ENCODE measurements around the gene ZNF568. TPM values are rescaled to one million over a fixed set of nuclear protein-coding genes. Genes with fewer than 3 reads are reported as not detected.
A peak's percentile ranks its signal among the peaks of the same experiment; 100 is the strongest.

The ZNF568 gene
- total RNA-seq, 1 experiment from 2014 or later: 7.1 TPM

DNA sequence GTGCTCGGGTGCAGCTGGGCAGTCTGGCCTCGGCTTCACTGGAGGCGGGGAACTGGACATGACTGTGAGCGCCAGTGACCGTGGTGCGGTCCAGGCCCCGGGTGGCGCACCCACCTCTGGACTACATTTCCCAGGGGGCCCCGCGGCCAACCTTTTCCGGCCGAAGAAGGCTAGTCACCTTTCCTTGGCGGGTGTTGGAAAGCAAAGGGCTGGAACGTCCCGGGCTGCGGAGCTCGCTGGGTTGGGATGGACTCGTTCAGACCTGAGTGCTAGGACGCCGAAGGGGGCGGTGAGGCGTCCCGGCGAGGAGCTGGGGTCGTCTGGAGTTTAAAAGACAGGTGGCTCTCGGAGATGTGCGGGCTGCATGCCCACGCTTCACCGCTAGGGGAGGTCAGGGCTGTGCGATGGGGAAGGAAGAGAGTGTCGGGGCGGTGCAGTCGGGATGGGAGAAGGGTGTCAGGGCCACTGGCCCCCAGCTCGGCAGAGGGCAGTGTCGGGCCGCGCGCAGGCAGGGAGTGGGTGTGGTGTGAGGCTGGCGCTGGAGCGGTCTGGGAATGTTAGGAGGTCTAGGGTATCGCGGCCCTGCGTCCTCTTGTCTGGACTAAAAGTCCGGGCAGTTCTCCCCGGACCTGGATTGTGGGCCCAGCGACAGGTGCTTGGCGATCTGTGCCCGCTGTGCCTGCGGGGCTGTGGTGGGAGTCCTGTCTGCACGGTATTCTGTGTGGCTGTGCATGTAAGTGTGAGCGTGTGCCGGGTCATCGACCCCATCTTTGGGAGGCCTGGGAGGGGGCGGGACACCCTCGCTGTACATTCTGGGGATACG, 57.1 kb downstream of the ZNF568 start:
- H3K27me3 ChIP-seq (replicated peaks; ENCODE audit: insufficient read depth, low read depth, low read length, poor library complexity): no peaks in the 10 kb centered on the region
- TF ChIP-seq EZH2 (IDR thresholded peaks at IDR 0.05; ENCODE audit: borderline replicate concordance, low read depth, low read length, poor library complexity, severe bottlenecking): no peak
- TF ChIP-seq, protein P1, sequence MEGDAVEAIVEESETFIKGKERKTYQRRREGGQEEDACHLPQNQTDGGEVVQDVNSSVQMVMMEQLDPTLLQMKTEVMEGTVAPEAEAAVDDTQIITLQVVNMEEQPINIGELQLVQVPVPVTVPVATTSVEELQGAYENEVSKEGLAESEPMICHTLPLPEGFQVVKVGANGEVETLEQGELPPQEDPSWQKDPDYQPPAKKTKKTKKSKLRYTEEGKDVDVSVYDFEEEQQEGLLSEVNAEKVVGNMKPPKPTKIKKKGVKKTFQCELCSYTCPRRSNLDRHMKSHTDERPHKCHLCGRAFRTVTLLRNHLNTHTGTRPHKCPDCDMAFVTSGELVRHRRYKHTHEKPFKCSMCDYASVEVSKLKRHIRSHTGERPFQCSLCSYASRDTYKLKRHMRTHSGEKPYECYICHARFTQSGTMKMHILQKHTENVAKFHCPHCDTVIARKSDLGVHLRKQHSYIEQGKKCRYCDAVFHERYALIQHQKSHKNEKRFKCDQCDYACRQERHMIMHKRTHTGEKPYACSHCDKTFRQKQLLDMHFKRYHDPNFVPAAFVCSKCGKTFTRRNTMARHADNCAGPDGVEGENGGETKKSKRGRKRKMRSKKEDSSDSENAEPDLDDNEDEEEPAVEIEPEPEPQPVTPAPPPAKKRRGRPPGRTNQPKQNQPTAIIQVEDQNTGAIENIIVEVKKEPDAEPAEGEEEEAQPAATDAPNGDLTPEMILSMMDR (conservative IDR thresholded peaks at IDR 0.05; ENCODE audit: low read depth, low read length): peak; percentile 53
- POLR2A ChIA-PET (ENCODE audit: low non-redundant PET): no interaction called here
- intact Hi-C loops (cut with micrococcal nuclease; ENCODE audit: unreplicated experiment): no loop called here
- no TSS peak for BruUV-seq (replicated peaks)
- H3K4me3 ChIP-seq (ENCODE audit: low read depth, low read length, poor library complexity, severe bottlenecking): peak overlapping the region; percentile 47
- no peak overlapping the region for H3K27ac ChIP-seq (ENCODE audit: low read depth, low read length, poor library complexity, severe bottlenecking)
- peak; percentile 43 for DNase-seq (ENCODE audit: low spot score)
- no peaks in the 10 kb centered on the region for H3K4me1 ChIP-seq (ENCODE audit: insufficient read depth, low read length, poor library complexity, severe bottlenecking)
- peaks cover 19% of the 10 kb centered on the region for H3K9me3 ChIP-seq (ENCODE audit: low read depth, low read length, poor library complexity, severe bottlenecking)
- no peaks in the 10 kb centered on the region for H3K36me3 ChIP-seq (ENCODE audit: insufficient read depth, low read length, poor library complexity, severe bottlenecking)
- CTCF ChIA-PET: no interaction called here

DNA sequence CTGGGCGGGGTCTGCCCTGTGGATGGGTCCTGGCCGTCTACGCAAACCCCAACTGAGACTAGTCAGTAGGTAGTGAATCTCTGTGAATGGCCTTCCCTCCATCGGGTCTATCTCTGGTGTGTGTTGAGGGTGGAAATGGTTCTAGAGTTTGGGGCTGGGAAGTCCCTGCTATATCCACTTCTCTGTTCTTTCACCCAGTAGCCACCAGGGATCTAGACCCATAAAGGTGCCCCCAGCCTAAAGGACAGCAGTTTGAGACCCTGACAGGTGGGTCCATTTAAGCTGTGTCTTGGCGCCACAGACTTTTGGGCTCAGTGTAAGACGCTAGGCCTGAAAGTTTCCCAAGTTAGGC, 57.7 kb downstream of the ZNF568 start:
- H3K27me3 ChIP-seq (replicated peaks; ENCODE audit: insufficient read depth, low read depth, low read length, poor library complexity): no peaks in the 10 kb centered on the region
- POLR2A ChIA-PET (ENCODE audit: low non-redundant PET): no interaction called here
- peak overlapping the region; percentile 47 for H3K4me3 ChIP-seq (ENCODE audit: low read depth, low read length, poor library complexity, severe bottlenecking)
- peaks cover 19% of the 10 kb centered on the region for H3K9me3 ChIP-seq (ENCODE audit: low read depth, low read length, poor library complexity, severe bottlenecking)
- intact Hi-C loops (cut with micrococcal nuclease; ENCODE audit: unreplicated experiment): no loop called here
- no peaks in the 10 kb centered on the region for H3K4me1 ChIP-seq (ENCODE audit: insufficient read depth, low read length, poor library complexity, severe bottlenecking)
- DNase-seq (ENCODE audit: low spot score): no peak
- no peak overlapping the region for H3K27ac ChIP-seq (ENCODE audit: low read depth, low read length, poor library complexity, severe bottlenecking)
- CTCF ChIA-PET: no interaction called here
- no peak for TF ChIP-seq EZH2 (IDR thresholded peaks at IDR 0.05; ENCODE audit: borderline replicate concordance, low read depth, low read length, poor library complexity, severe bottlenecking)
- TF ChIP-seq, protein P1 (conservative IDR thresholded peaks at IDR 0.05; ENCODE audit: low read depth, low read length): no peak
- no TSS peak for BruUV-seq (replicated peaks)
- no peaks in the 10 kb centered on the region for H3K36me3 ChIP-seq (ENCODE audit: insufficient read depth, low read length, poor library complexity, severe bottlenecking)

DNA sequence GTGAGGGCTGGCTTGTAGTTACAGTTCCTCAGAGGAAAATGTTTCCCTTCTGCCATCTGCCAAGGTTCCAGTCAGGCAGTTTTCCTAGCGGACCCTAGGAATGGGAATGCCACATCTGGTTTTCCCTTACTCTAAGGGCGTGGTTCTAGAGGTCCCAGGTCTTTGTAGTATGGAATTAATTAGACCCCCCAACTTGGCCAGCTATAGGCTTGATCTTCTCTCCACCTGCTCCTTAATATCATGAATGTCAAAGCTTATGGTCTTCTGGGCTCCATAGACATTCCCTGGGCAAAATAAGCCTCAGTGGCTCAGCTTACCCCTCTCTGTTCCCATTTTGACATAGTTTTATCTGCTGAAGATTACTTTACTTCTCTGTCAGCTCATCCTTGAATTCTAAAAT, 70.0 kb downstream of the ZNF568 start:
- ChIA-PET POLR2A (ENCODE audit: low non-redundant PET) (no interaction called here), CTCF (no interaction called here)
- Histone ChIP-seq H3K9me3 (ENCODE audit: low read depth, low read length, poor library complexity, severe bottlenecking) (peaks cover 25% of the 10 kb centered on the region), H3K36me3 (ENCODE audit: insufficient read depth, low read length, poor library complexity, severe bottlenecking) (no peaks in the 10 kb centered on the region), H3K4me1 (ENCODE audit: insufficient read depth, low read length, poor library complexity, severe bottlenecking) (no peaks in the 10 kb centered on the region), H3K4me3 (ENCODE audit: low read depth, low read length, poor library complexity, severe bottlenecking) (no peak overlapping the region), H3K27ac (ENCODE audit: low read depth, low read length, poor library complexity, severe bottlenecking) (no peak overlapping the region), H3K27me3 (replicated peaks; ENCODE audit: insufficient read depth, low read depth, low read length, poor library complexity) (no peaks in the 10 kb centered on the region)
- no peak for TF ChIP-seq EZH2 (IDR thresholded peaks at IDR 0.05; ENCODE audit: borderline replicate concordance, low read depth, low read length, poor library complexity, severe bottlenecking)
- TF ChIP-seq, protein P1 (conservative IDR thresholded peaks at IDR 0.05; ENCODE audit: low read depth, low read length): no peak
- intact Hi-C loops (cut with micrococcal nuclease; ENCODE audit: unreplicated experiment): no loop called here
- no TSS peak for BruUV-seq (replicated peaks)
- DNase-seq (ENCODE audit: low spot score): no peak
